SH-SY5Y (cell line): ENCODE measurements around the gene SLC39A11.

ENCODE experiments used
- GATA2 ChIP-seq: IDR thresholded peaks from 2 replicates; pipeline ENCODE4 v1.6.1; 2011; ENCODE audit warnings: mild to moderate bottlenecking, low read depth, low read length
- GATA3 ChIP-seq: IDR thresholded peaks from 2 replicates; pipeline ENCODE4 v1.6.1; 2011; ENCODE audit warnings: low read depth, mild to moderate bottlenecking, low read length, moderate library complexity

DNA sequence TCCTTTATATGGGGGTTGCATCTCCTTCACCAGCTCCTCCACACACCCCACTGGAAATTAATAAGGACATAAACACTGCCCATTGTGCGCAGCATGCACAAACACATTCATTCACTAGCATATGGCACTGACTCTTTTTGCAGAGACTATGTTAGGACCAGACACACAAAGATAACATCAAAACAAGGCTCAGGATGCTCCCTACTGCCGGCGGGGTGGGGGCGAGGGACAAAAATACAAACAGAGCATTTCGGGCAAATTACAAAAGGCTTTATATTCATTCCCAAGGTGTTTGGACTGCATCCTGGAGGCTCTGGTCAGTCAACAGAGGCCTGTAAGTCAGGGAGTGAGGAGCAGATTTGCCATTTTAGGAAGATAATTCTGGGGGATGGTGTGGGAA lies 299.7 kb downstream of the SLC39A11 start:
- TF ChIP-seq GATA2 (peak; percentile 95), GATA3 (peak; percentile 84)
